DND-41 (cell line): ENCODE measurements around the gene SIN3A.

Experiments
- ATAC-seq: fragments of 200-7000 bp; cut with Tn5 transposase; 3 replicates; pipeline ENCODE4 v1.9.1; 2021; ENCODE audit warnings: low read depth; ENCODE audit not compliant: insufficient read depth
- DNase-seq: peaks from one replicate; pipeline ENCODE4 v3.0.0-alpha.2; 2020
- H2AFZ ChIP-seq: 2 replicates; pipeline ENCODE4 v1.6.0; 2012; ENCODE audit warnings: low read depth, low read length
- H3K27ac ChIP-seq: 2 replicates; pipeline ENCODE4 v1.5.1; 2012; ENCODE audit warnings: low read length, inconsistent platforms
- H3K27me3 ChIP-seq: fragments of 200-600 bp; sonication (generic); 2 replicates; pipeline ENCODE4 v1.6.0; 2012; ENCODE audit warnings: low read length, mild to moderate bottlenecking, inconsistent platforms; ENCODE audit not compliant: insufficient read depth, poor library complexity
- H3K36me3 ChIP-seq: 2 replicates; pipeline ENCODE4 v1.5.1; 2012; ENCODE audit warnings: low read length, inconsistent platforms; ENCODE audit not compliant: insufficient read depth
- H3K4me1 ChIP-seq: 2 replicates; pipeline ENCODE4 v1.5.1; 2012; ENCODE audit warnings: mild to moderate bottlenecking, low read length; ENCODE audit not compliant: insufficient read depth
- H3K4me2 ChIP-seq: 2 replicates; pipeline ENCODE4 v1.6.0; 2012; ENCODE audit warnings: mild to moderate bottlenecking, moderate library complexity, low read length, inconsistent platforms; ENCODE audit not compliant: insufficient read depth
- H3K4me3 ChIP-seq, 2 experiments: fragments of 200-600 bp in 1 of 2; shearing (Covaris generic) in 1 of 2; 2 replicates each; pipeline ENCODE4 v1.5.1; 2012 to 2016; ENCODE audit warnings: inconsistent platforms in 2 of 2, low read length in 2 of 2, mild to moderate bottlenecking in 2 of 2, low read depth in 1 of 2, moderate library complexity in 1 of 2
- H3K79me2 ChIP-seq: 2 replicates; pipeline ENCODE4 v1.6.0; 2012; ENCODE audit warnings: low read length, inconsistent platforms; ENCODE audit not compliant: insufficient read depth
- H3K9ac ChIP-seq: 2 replicates; pipeline ENCODE4 v1.6.0; 2012; ENCODE audit warnings: low read depth, mild to moderate bottlenecking, inconsistent platforms, low read length, moderate library complexity
- H3K9me3 ChIP-seq: 2 replicates; pipeline ENCODE4 v1.5.1; 2012; ENCODE audit warnings: low read length, moderate library complexity, mild to moderate bottlenecking, inconsistent platforms; ENCODE audit not compliant: insufficient read depth, severe bottlenecking
- H4K20me1 ChIP-seq: 2 replicates; pipeline ENCODE4 v1.6.0; 2012; ENCODE audit warnings: low read length; ENCODE audit not compliant: insufficient read depth
- EZH2 ChIP-seq: IDR thresholded peaks from 3 replicates; pipeline ENCODE4 v1.6.1; 2012; ENCODE audit warnings: borderline replicate concordance, low read depth, mild to moderate bottlenecking, moderate library complexity, low read length, inconsistent platforms; ENCODE audit not compliant: severe bottlenecking
- TF ChIP-seq, protein P1 (sequence below): IDR thresholded peaks from 2 replicates; pipeline ENCODE4 v1.5.1; 2012; ENCODE audit warnings: borderline replicate concordance, low read length, moderate library complexity, mild to moderate bottlenecking; ENCODE audit not compliant: poor library complexity, severe bottlenecking; ENCODE audit errors: extremely low read depth

The SIN3A gene

GRCh38 chr15:75371901-75372688 is 79.4 kb downstream of the SIN3A start:
- no peak overlapping the region for H3K9ac ChIP-seq
- peaks cover 68% of the 10 kb centered on the region for H3K36me3 ChIP-seq
- H3K79me2 ChIP-seq, result peaks cover 26% of the 10 kb centered on the region
- ATAC-seq, result no peak
- no peaks in the 10 kb centered on the region for H3K27me3 ChIP-seq
- no peak overlapping the region for H2AFZ ChIP-seq
- DNase-seq, result no peak
- H3K27ac ChIP-seq, result no peak overlapping the region
- H3K4me3 ChIP-seq, result no peak overlapping the region
- TF ChIP-seq, protein P1, sequence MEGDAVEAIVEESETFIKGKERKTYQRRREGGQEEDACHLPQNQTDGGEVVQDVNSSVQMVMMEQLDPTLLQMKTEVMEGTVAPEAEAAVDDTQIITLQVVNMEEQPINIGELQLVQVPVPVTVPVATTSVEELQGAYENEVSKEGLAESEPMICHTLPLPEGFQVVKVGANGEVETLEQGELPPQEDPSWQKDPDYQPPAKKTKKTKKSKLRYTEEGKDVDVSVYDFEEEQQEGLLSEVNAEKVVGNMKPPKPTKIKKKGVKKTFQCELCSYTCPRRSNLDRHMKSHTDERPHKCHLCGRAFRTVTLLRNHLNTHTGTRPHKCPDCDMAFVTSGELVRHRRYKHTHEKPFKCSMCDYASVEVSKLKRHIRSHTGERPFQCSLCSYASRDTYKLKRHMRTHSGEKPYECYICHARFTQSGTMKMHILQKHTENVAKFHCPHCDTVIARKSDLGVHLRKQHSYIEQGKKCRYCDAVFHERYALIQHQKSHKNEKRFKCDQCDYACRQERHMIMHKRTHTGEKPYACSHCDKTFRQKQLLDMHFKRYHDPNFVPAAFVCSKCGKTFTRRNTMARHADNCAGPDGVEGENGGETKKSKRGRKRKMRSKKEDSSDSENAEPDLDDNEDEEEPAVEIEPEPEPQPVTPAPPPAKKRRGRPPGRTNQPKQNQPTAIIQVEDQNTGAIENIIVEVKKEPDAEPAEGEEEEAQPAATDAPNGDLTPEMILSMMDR, result no peak
- TF ChIP-seq EZH2, result no peak
- no peak overlapping the region for H3K4me2 ChIP-seq
- no peaks in the 10 kb centered on the region for H3K9me3 ChIP-seq
- H4K20me1 ChIP-seq, result peaks cover 15% of the 10 kb centered on the region
- H3K4me1 ChIP-seq, result peaks cover 30% of the 10 kb centered on the region

DNA sequence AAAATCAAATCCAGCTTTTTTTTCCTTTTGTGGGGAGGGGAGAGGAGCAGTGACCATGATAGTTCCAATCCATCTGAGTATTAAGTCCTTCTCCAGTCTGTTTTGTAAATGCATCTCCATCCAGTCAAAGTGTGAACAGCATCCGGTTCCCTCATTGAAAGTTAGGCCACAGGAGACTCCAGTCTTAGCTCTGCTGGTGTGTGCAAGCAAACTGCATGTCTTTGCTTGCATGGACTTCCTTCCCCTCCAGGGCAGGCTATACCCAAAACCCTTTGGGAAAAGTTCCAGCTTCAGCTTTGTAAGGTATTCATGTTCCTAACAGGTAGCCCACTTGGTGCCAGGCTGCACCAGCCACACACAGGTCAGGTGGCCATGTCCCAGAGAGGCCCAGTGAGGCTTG is 80.0 kb downstream of the SIN3A start:
- Histone ChIP-seq H4K20me1 (peaks cover 20% of the 10 kb centered on the region), H3K4me1 (peaks cover 31% of the 10 kb centered on the region), H3K4me3 (no peak overlapping the region), H3K36me3 (peaks cover 68% of the 10 kb centered on the region), H3K79me2 (peaks cover 26% of the 10 kb centered on the region), H3K27me3 (no peaks in the 10 kb centered on the region), H3K4me2 (no peak overlapping the region), H3K9ac (no peak overlapping the region), H3K27ac (no peak overlapping the region), H2AFZ (no peak overlapping the region), H3K9me3 (no peaks in the 10 kb centered on the region)
- TF ChIP-seq, protein P1, result no peak
- TF ChIP-seq EZH2, result no peak
- ATAC-seq (no peak), DNase-seq (no peak)

GRCh38 chr15:75369897-75370581 is 81.5 kb downstream of the SIN3A start:
- Histone ChIP-seq H3K36me3 (peaks cover 66% of the 10 kb centered on the region), H3K79me2 (peaks cover 22% of the 10 kb centered on the region), H3K4me3 (peak overlapping the region in 1 of 2 experiments; percentile 95; a peak in 2 of 4 replicates), H3K9ac (peak overlapping the region; percentile 97; the same call in 1 of the 2 replicates), H4K20me1 (peaks cover 19% of the 10 kb centered on the region), H2AFZ (no peak overlapping the region), H3K27ac (no peak overlapping the region), H3K4me2 (peak overlapping the region; percentile 81; the same call in 1 of the 2 replicates), H3K9me3 (no peaks in the 10 kb centered on the region), H3K4me1 (peaks cover 31% of the 10 kb centered on the region), H3K27me3 (no peaks in the 10 kb centered on the region)
- ATAC-seq (no peak), DNase-seq (no peak)
- TF ChIP-seq, protein P1, result no peak
- TF ChIP-seq EZH2, result no peak
